COLO668 (cell line): Measurements from ENCODE around the gene COL5A2.

Experiments used
- DNase-seq: peaks from one replicate; lab custom pipeline; 2025; ENCODE audit not compliant: unreplicated experiment; lab: John Stamatoyannopoulos, UW

Gene COL5A2

GRCh38 chr2:189056200-189057106, 123.1 kb downstream of the COL5A2 start:
- no peak for DNase-seq

DNA sequence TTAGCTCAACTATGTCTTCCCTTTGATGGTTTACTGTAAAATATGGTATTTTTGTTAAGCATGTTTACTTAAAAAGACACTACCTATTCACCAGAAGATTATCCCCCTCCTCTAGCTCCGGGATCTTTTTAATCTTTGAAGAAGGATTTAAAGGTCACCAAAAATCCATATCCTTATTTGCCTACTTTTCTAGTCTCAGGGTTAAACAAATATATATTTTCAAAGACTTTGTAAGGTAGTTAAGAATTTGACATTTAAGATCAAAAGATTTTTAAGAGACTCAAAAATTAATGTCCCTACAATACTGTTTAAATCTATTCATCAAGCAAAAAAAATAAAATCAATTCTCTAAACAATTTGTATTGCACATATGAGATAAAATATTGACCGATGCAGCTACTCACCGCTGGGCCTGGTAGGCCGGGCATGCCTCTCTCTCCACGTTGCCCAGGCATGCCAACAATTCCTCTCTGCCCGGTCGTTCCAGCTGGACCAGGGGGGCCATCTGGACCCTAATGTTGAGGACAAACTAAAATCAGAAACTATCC, 129.3 kb downstream of the COL5A2 start:
- no peak for DNase-seq

DNA sequence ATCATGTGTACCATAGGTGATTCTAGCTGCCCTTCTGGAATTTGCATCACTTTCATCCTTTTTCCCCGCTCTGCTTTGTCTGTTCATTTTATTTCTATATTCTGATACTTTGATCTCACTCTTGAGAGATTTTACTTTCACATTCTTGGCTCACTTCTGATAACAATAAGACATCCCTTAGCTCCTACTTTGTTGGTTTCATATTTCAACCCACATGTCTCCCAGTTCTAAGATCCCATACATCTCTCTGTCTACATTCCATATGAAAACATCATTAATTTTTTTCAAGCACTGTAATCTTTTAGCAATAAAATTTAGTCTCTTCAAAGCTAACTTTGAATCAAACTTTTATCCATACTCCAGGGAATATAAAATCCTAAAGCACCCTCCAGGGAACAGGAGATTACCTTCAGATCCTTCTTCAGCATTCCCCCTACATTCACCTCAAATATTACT, 129.8 kb downstream of the COL5A2 start:
- no peak for DNase-seq

GRCh38 chr2:189048189-189048588, 131.4 kb downstream of the COL5A2 start:
- no peak for DNase-seq

- DNase-seq, result no peak
Measured at GRCh38 chr2:189047171-189047888, 132.2 kb downstream of the COL5A2 start.

GRCh38 chr2:189046320-189046719, 133.2 kb downstream of the COL5A2 start:
- no peak for DNase-seq

DNA sequence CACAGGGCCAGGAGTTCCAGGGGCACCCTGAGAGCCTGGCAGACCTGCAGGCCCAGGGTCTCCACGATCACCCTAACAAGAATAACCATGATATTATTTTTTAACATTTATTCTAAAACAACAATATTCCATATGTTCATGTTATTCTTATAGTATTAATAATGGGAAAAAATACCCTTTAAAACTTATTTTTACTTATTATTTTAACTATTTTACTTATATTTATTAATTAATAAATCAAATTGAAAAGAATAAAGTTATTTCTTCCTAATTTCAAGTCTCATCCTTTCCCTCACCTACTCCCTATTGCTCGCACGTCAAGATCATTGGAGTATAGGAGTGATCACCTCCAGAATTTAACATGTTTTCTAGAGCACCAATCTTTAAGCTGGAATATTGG, 133.7 kb downstream of the COL5A2 start:
- no peak for DNase-seq

- no peak for DNase-seq
Measured at GRCh38 chr2:189037518-189037917, 142.0 kb downstream of the COL5A2 start.

GRCh38 chr2:189024901-189025618, 154.5 kb downstream of the COL5A2 start:
- no peak for DNase-seq

- DNase-seq, result no peak
Measured at GRCh38 chr2:189022492-189022891, 157.1 kb downstream of the COL5A2 start.

GRCh38 chr2:189022053-189022481, 157.5 kb downstream of the COL5A2 start:
- no peak for DNase-seq

- DNase-seq, result no peak
Measured at GRCh38 chr2:189020179-189020578, 159.4 kb downstream of the COL5A2 start.

DNA sequence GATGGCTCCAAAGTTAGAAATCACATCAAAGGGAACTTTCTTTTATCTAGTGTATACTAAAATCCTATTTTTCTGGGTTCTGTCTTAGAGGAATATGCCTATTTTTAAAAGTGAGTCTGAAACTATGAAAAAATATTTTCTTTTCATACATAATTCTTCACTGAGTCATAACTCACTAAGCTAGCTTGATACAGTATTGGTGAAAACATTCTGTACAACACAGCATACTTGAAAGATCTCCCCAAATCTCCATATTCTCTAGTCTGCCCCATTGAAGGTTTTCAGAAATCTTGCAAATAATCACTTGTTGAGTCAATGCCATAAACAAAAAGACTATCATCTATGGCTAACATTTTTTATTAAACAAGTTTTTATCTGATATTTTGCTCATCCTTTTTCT, 160.9 kb downstream of the COL5A2 start:
- no peak for DNase-seq

- no peak for DNase-seq
Measured at GRCh38 chr2:189016311-189016861, 163.2 kb downstream of the COL5A2 start.

- no peak for DNase-seq
Measured at GRCh38 chr2:189015359-189015758, 164.2 kb downstream of the COL5A2 start.

DNA sequence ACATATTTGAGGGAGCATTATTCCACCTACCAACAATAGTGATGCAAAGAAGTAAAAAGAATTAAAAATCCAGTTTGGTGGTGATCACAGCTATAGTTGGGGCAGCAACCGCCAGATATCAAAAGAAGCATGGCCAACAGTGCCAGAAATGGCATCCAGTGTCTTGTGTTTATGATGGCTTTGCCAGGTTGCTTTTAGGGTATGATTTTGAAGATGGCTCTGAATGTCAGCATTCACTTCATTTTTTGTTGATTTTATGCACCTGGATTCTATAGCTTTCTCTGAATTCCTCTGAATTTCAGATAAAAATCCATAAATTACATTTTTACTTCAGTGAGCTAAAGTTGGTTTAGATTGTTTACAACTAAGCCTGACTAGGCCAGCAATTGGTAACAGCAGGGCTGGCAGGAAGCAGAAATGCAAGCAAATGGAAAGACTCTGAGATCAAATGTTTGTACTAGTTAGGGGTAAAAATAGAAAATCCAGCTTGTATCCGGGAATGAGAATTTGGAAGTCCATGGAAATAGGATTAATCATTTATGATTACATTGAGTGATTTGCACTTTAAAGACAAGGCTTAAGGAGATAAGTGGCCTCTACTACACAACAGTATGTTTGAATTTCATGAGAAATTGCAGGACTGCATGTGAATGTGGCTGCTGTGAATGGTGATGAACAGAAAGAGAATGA, 165.0 kb downstream of the COL5A2 start:
- DNase-seq, result no peak

GRCh38 chr2:189013671-189014448, 165.7 kb downstream of the COL5A2 start:
- DNase-seq, result no peak

- no peak for DNase-seq
Measured at GRCh38 chr2:189013031-189013430, 166.5 kb downstream of the COL5A2 start.

DNA sequence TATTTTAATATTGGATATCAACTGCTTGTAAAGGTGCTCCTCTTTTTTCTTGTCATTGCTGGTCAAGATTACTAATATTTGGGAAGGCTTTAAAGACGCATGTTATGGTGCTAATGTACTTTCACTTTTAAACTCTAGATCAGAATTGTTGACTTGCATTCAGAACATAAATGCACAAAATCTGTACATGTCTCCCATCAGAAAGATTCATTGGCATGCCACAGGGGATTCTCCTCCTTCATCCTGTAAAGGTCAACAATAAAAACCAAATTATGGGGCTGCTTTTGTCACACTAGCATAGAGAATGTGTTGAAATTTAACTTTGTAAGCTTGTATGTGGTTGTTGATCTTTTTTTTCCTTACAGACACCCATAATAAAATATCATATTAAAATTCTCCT, 167.2 kb downstream of the COL5A2 start:
- no peak for DNase-seq

DNA sequence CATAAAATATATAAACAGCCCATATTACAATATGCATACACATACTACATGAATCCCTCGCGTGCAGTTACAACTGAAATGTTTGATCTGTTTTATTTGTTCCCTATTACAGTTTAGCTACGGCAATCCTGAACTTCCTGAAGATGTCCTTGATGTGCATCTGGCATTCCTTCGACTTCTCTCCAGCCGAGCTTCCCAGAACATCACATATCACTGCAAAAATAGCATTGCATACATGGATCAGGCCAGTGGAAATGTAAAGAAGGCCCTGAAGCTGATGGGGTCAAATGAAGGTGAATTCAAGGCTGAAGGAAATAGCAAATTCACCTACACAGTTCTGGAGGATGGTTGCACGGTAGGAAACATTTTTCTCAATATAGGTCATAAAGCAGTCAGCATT, 169.0 kb downstream of the COL5A2 start:
- no peak for DNase-seq
